Tongue (tissue), 2 donors: Measurements from ENCODE around the gene SBSN. TPM values are rescaled to one million over a fixed set of nuclear protein-coding genes. Genes with fewer than 3 reads are reported as not detected.

Source experiments
- DNase-seq: peaks from one replicate; pipeline ENCODE4 v3.0.0-alpha.2; 2015
- total RNA-seq: library from RNA; depleted of rRNA; stranded (reverse); fragments of >200 nt; gene quantifications from one replicate; pipeline ENCODE4 v1.2.3, GENCODE V29; 2014

The SBSN gene
- total RNA-seq, 1 donor from 2014 or later, result 15.6 TPM

- DNase-seq, result no peak
These were observed 25.4 kb upstream of the SBSN start for GRCh38 chr19:35553385-35554000.

GRCh38 chr19:35552534-35553384 is 24.6 kb upstream of the SBSN start:
- DNase-seq, result no peak

- DNase-seq, result no peak
These were observed 23.1 kb upstream of the SBSN start for GRCh38 chr19:35551091-35551810.

DNA sequence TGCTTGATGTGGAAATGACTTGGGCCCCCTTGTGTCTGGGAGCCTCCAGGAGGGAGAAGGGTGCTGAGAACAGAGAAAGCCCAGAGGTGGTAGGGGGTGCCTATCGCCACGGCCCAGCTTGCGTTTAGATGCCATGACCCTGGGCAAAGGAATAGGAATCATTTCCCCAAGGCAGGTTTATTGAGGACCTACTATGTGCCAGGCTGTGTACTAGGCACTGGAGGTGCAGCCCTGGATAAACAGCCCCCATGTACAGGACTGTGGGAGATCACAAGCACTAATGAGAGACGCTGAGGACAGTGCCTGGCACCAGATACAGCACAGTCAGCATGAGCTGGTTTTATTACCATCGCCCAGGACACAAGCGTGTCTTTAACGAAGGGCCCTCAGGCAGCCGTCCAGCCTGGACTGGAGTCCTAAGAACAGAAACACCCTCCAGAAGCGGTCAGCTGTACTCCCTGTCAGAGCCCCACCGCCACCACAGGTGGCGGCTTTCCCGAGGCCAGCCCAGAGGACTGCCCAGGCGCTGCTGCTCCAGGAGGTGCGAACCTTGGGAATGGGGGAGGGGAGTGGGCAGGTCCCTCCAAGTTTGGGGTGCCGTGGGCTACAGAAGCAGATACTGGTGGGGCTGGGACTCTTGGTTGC is 21.9 kb upstream of the SBSN start:
- DNase-seq, result no peak

GRCh38 chr19:35549174-35549788 is 21.2 kb upstream of the SBSN start:
- DNase-seq, result peak; percentile 87

DNA sequence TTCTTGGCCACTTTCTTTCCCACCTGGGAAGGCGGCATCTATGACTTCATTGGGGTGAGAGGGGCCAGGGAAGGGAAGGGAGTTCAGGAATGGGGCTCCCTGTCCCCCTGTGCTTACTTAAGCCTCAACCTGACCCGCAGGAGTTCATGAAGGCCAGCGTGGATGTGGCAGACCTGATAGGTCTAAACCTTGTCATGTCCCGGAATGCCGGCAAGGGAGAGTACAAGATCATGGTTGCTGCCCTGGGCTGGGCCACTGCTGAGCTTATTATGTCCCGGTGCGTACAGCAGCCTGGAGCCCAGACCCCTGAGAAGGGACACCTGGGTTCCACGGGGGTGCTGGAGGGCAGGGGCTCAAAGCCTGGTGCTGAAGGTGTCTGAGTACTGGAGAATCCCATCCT is 18.4 kb upstream of the SBSN start:
- no peak for DNase-seq

- DNase-seq, result peak; percentile 25
These were observed 17.8 kb upstream of the SBSN start for GRCh38 chr19:35545855-35546381.

- DNase-seq, result peak; percentile 94
These were observed 17.1 kb upstream of the SBSN start, which contains the start of gene TMEM147 for GRCh38 chr19:35545001-35545854. Gene TMEM147, plus strand, starts transcription at chr19:35545626. Its CDS starts 114 bp downstream, at chr19:35545740.

DNA sequence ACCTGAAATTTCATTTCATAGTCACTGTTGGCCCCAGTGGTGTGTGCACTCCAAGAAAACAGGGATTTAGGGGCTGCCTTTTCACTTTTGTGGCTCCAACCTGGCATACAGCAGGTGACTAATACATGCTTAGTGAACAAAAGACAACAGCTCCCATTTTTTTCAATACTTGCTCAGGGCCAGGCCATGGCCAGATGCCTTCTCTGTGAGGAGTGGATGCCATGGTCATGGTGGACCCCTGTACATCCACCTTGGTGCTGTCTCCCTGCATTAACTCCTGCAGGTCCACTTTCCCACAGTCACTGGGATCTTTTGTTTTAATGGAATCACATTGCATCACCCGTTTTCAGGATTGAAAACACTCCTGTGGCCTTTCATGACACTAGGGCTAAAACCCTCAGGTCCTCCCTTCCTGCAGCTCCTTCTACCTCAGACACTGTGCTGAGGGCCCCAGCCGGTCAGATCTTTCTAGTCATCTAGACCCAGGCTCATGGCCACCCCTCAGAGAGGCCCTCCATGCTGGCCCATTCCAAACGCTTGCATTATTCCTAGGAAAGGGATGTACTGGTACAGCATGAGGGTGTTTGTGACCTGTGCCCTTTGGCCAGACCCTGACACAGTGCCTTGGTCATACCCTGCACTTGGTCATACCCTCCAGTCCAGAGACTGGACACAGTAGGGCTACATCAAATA is 16.1 kb upstream of the SBSN start:
- no peak for DNase-seq

DNA sequence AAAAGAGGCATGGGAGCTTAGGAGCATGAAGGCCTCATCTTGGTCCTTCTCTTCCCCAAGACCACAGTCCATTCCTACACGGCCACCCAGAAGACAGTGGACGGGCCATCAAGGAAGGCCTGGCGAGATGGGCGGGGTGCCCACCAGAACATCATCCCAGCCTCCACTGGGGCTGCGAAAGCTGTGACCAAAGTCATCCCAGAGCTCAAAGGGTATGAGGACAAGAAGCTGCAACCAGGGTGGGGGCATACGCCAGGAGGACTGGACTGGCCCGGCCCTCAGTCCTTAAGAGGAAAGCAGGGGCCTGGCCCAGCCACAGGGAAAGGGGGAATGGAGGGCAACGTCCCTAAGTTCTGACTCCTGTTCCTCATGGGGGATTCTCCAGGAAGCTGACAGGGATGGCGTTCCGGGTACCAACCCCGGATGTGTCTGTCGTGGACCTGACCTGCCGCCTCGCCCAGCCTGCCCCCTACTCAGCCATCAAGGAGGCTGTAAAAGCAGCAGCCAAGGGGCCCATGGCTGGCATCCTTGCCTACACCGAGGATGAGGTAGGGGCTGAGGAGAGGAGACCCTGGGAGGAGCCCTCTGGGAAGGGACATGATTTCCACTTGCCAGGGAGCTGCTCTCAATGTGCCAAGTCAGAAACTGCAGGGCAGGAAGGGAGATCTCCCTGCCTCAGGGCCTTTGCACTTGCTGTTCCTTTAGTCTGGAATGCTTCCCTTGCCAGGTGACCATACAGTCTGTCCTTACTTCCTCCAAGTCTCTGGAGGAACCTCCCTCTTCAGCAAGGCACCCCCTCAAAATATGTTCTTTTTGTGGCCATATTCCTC is 15.4 kb upstream of the SBSN start:
- no peak for DNase-seq

- DNase-seq, result no peak
These were observed 14.1 kb upstream of the SBSN start for GRCh38 chr19:35542209-35542608.

- DNase-seq, result no peak
These were observed 12.3 kb upstream of the SBSN start for GRCh38 chr19:35540356-35540927.

GRCh38 chr19:35539850-35540249 is 11.7 kb upstream of the SBSN start:
- DNase-seq, result no peak

DNA sequence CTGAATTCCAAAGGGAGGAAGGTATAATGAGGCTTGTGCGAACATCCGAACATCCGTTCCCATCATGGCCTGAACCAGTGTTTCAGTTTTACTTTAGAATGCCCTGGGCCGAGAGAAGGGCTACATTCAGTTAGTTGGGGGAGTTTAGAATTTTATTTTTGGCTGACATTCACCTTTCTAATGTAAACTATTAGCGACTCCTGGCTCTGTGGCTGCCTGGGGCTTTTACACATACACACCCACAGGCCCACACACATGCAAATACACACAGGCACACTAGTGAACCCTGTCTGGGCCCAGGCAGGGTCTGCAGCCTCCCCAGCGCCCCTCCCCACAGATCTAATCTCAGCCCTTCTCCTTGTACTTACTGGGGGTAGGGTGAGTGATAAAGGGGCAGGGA is 11.2 kb upstream of the SBSN start:
- DNase-seq, result no peak

DNA sequence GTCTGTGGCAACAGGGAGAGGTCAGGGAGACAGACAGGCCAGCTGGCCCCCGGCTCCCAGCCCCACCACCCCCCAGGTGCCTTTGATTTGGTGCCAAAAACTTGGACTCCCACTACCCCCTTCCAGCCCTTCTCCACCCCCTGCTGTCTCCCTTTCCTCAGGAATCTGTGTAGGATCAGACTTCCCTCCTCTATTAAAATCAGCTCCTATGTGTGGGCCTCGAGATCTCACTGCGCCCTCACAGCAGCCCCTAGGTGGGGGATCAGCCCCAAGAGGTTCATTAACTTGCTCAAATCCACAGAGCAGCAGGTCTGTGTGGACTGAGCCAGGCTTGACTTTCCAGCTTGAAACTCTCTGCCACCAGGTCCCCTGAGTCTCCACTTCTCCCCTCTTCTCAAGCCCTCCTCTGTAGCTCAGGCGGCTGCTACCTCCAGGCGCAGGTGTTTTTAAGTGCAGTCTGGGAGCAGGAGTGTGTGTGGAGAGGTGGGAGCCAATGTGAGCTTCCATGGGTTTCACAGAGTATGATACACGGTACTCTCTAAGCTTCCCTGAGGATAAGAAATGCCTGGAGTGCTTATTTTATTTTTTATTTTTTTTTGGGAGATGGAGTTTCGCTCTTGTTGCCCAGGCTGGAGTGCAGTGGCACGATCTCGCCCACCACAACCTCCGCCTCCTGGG is 6.8 kb upstream of the SBSN start:
- no peak for DNase-seq

- DNase-seq, result no peak
These were observed 5.8 kb upstream of the SBSN start for GRCh38 chr19:35533822-35534392.

DNA sequence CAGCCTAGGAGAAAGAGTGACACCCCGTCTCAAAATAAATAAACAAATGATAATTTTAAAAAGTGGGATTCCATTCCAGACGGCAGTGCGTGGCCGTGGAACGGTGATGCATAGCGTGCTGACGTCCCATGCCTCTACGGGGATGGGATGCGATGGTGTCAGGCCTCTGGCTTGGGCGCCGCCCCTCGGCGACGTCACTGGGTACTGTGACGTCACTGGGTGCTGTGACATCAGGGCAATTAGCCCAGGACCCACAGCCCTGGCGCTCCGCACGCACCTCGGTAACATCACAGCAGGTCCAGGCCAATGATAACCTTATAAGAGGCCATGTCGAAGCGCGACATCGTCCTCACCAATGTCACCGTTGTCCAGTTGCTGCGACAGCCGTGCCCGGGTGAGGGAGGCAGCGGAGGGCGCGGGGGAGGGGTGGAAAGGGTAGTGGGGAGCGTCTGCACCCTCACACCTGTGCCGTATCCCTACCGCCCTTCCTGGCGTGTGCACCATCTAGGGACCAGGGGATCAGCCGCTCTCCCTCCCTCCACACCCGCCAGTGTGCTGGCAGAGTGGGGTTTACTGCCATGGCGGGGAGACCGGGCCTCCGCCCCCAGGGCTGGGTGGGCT is 5.2 kb upstream of the SBSN start, which contains the start of gene GAPDHS:
Gene GAPDHS, plus strand, starts transcription at position 256 of the 621 bp plus-strand sequence. Its CDS starts 72 bp downstream, at position 328.
- no peak for DNase-seq
